Muscle layer of duodenum (tissue), 2 donors: ENCODE results near the gene CRYBA2.

Experiments used
- H3K27ac ChIP-seq: one replicate; pipeline ENCODE4 v1.7.0; 2013; ENCODE audit warnings: mild to moderate bottlenecking, low read length
- H3K27me3 ChIP-seq: one replicate; pipeline ENCODE4 v1.7.0; 2013; ENCODE audit warnings: low read depth, mild to moderate bottlenecking, control low read depth, low read length
- H3K36me3 ChIP-seq, 2 donors: one replicate each; pipeline ENCODE4 v1.7.0; 2013; ENCODE audit warnings: low read length in 2 of 2, control low read depth in 1 of 2, mild to moderate bottlenecking in 1 of 2; ENCODE audit not compliant: insufficient read depth in 2 of 2, control insufficient read depth in 1 of 2
- H3K4me1 ChIP-seq, 2 donors: one replicate each; pipeline ENCODE4 v1.7.0; 2013; ENCODE audit warnings: low read length in 2 of 2, mild to moderate bottlenecking in 2 of 2, control low read depth in 1 of 2, moderate library complexity in 1 of 2; ENCODE audit not compliant: insufficient read depth in 2 of 2, control insufficient read depth in 1 of 2
- H3K4me3 ChIP-seq, 2 donors: one replicate each; pipeline ENCODE4 v1.7.0; 2013; ENCODE audit warnings: low read length in 2 of 2, low read depth in 1 of 2, mild to moderate bottlenecking in 1 of 2
- H3K9me3 ChIP-seq, 2 donors: one replicate each; pipeline ENCODE4 v1.7.0; 2013; ENCODE audit warnings: low read length in 2 of 2, control low read depth in 1 of 2, mild to moderate bottlenecking in 1 of 2; ENCODE audit not compliant: control insufficient read depth in 1 of 2
- donor health status: healthy.

CRYBA2 gene

DNA sequence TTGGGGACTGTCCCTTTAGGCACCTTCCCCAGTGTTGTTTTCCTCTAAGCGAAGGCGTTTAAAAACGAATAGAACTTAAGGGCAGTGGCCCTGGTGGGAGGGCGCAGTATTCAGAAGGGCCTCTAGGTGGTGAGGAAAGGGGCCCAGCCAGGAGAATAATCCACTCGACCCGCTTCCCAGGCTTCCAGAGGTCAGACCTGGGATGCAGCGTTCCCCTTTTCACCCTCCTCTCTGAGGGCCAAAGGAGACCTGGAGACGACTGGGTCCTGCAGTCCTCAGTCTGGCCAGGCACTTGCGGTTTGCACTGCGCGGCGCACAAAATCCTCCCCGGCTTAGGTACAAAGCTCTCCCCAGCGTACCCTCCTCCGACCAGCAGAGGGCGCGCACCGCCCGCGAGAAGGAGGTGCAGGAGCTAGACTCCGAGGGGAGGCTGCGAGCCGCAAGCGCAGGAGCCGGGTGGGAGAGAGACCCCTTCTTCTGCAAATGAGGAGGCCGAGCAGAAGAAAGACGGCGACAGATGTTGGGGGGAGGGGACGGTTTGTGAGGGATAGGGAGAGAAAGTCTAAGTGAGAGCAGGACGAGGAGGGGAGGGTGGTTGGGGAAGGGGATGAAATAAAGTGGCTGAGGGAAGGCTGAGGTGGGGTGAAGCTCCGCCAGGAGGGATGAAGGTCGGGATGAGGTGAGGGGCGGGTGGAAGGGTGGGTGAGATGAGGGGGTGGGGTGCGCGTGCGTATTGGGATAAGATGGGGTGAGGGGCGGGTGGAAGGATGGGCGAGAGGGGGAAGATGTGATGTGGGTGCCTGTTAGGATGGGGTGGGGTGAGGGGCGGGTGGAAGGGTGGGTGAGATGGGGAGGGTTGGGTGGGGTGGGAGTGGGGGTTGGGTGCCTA, 13.1 kb downstream of the CRYBA2 start:
- H3K4me1 ChIP-seq: peaks cover 0 to 44% of the 10 kb centered on the region in 2 donors
- H3K27ac ChIP-seq: no peak overlapping the region
- peak overlapping the region; percentile 26 to 54 for H3K4me3 ChIP-seq
- H3K27me3 ChIP-seq: peaks cover 46% of the 10 kb centered on the region
- no peaks in the 10 kb centered on the region for H3K9me3 ChIP-seq
- no peaks in the 10 kb centered on the region for H3K36me3 ChIP-seq

DNA sequence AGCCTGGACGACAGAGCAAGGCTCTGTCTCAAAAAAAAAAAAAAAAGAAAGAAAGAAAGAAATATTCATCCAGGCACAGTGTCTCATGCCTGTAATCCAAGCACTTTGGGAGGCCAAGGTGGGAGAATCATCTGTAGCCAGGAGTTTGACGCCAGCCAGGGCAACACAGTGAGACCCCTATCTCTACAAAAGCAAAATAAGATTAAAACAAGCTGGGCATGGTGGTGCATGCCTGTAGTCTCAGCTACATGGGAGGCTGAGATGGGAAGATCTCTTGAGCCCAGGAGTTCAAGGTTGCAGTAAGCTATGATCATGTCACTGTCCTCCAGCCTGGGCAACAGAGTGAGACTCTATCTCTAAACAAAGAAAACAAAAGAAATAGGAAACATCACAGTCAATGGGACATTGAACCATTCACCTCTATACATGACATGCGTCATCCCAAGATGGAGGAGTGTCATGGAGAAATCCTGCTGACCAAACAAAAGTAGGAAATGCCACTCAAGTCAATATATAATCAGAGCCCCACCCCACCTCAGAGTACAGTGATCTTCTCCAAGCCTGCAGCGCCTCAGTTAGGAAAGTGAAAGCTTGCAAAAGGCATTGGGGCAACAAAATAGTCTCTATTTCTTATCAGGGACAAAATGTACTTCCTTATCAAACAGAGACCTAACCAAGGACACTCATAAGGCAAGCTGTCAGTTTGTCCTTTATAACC, 18.0 kb downstream of the CRYBA2 start:
- H3K27ac ChIP-seq: no peak overlapping the region
- H3K4me1 ChIP-seq: peaks cover 0 to 7% of the 10 kb centered on the region in 2 donors
- H3K27me3 ChIP-seq: peaks cover 13% of the 10 kb centered on the region
- no peak overlapping the region for H3K4me3 ChIP-seq
- no peaks in the 10 kb centered on the region for H3K9me3 ChIP-seq
- no peaks in the 10 kb centered on the region for H3K36me3 ChIP-seq

DNA sequence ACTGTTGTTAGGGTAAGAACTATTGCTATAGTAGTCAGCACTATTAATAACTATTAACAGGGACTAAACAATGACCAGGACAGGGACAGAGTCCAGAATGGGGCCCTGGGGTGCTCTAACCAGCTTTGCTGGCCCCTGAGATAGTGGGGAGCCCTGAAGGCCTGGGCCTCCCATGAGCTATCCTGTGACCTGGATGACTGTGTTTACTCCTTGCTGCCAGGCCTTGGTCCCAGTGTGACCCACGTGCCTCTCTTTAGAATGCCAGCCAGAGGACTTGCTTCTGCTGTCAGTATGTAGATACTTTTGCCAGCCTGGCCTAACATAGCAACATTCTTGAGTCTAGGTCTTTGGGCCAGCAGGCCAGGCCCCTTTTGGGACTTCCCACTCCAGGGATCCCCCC, 22.3 kb downstream of the CRYBA2 start:
- Histone ChIP-seq H3K27ac (no peak overlapping the region), H3K9me3 (no peaks in the 10 kb centered on the region), H3K36me3 (no peaks in the 10 kb centered on the region), H3K4me1 (no peaks in the 10 kb centered on the region), H3K27me3 (peaks cover 8% of the 10 kb centered on the region), H3K4me3 (no peak overlapping the region)

DNA sequence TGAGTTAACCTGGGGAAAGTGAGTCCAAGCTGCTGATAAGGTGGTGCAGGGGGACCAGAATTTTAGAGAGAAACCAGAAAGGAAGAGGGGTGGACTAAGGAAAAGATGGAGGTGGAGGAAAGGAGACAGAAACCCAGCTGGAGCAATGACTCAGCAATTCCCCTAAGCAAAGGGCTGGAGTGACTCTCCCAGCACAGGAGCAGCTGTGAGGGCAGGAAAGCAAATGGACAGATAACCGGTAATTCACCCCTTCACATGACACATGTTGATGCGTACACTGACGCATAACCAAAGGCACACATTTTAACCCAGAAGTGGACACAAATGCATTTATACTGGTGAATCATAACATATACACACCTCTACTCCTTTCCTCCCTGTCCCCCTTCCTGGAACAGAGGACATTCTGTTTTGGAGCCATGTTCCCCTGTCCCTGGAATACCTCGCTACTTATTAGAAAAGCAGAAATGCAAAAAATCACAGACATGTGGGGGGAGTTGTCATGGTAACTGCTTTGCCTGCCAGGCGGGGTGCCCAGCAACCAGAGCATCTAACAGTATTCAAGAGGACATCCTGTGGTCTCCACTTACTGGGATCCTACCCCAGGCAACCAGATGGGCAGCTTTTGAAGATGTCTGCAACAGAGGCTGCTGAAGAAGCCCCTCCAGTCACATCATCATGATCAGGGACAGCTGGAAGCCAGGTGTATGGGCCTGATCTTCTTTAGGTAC, 29.0 kb downstream of the CRYBA2 start:
- Histone ChIP-seq H3K9me3 (peaks cover 0 to 3% of the 10 kb centered on the region in 2 donors), H3K36me3 (no peaks in the 10 kb centered on the region), H3K4me1 (peaks cover 0 to 31% of the 10 kb centered on the region in 2 donors), H3K27ac (no peak overlapping the region), H3K27me3 (peaks cover 43% of the 10 kb centered on the region), H3K4me3 (no peak overlapping the region)

DNA sequence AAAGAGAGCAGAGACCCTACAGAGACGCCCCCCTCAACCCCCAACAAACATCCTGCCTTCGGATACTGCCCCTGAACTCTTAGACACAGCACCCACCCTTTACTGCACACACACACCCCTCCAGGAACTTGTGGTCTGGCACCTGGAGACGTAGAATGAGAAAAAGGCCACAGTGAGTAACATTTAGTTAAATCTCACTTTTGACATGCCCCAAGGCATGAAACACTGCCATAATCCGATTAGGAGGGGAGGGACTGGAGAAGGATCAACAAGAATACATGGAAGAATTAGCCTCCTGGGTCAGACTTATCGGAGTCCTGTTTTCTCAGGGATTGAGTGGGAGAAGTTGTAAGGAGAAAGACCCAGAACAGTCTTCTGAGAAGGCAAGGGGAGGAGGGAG, 29.6 kb downstream of the CRYBA2 start:
- no peak overlapping the region for H3K4me3 ChIP-seq
- H3K9me3 ChIP-seq: peaks cover 0 to 3% of the 10 kb centered on the region in 2 donors
- peaks cover 49% of the 10 kb centered on the region for H3K27me3 ChIP-seq
- peaks cover 0 to 34% of the 10 kb centered on the region in 2 donors for H3K4me1 ChIP-seq
- H3K27ac ChIP-seq: no peak overlapping the region
- H3K36me3 ChIP-seq: no peaks in the 10 kb centered on the region

DNA sequence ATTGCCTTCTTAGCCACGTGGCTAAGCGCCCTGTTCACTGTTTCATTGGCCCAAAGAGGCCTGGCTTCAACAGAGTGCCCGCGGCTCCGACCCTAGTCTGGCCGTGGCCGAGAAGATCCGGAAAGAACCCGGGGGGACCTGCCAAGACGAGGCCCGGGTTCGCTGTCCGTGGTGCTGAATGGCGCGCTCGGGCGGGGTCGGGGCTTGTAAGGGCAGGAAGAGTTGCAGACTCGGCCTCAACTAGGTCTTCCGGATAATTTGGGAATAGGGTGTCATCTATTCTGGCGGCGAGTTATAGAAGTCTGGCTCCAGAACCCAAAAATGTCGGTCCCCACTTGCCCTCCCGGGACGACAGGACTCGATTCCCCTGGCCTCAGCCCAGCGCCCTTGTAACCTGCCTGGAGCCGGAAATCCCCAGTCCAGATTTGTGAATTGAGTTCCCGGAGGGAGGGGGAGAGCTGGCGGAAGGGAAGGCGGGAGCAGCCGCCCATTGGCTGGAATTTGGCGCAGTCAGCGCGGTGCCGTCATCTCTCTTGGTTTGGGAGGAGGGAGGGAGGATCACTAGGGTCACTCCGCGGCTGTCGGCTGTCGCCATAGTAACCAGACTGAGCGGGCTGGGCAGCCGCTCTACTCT, 30.2 kb downstream of the CRYBA2 start:
- Histone ChIP-seq H3K27ac (no peak overlapping the region), H3K9me3 (peaks cover 0 to 3% of the 10 kb centered on the region in 2 donors), H3K4me3 (no peak overlapping the region), H3K4me1 (peaks cover 0 to 34% of the 10 kb centered on the region in 2 donors), H3K27me3 (peaks cover 53% of the 10 kb centered on the region), H3K36me3 (no peaks in the 10 kb centered on the region)

DNA sequence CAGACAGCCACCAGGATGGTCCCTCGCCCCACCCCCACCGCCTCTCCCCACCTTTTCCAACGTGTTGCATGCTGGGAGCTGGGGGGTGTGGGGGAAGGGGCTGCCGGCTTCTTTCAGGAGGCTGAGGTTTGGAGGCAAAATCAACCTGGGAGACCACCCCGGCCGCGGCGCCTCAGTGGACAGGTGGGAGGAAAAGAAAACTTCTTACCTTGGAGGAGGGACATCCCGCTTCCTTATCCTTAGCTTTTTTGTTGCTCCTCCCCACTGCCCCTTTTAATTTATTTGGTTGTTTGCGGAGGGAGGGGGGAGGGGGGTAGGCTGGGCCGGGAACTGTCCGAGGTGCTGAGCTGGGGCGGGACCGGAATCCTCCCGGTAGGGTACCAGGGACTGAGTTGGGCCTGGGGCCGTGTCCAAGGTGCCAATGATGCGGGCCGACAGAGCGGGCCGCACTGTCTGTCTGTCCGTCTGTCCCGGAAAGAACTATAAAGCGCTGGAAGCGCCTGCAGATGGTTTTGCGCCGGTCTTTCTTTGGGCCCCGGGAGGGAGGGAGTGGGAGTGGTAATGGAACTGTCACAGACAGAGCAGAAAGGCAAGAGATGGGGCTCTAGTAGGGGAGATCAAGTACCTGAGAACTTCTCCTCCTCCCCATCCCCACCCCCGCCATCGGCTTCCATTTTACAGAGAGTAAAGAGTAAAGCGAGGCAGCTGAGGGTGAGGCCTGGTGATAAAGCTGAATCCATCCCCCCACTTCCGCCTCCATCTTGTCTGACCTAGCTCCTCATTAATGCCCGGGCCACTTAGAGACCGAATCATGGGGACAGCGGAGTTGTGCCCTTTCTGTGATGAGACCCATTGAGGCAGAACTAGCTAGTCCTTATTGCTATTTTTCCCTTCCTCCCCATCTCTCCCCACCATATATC, 31.3 kb downstream of the CRYBA2 start:
- Histone ChIP-seq H3K4me3 (no peak overlapping the region), H3K27me3 (peaks cover 53% of the 10 kb centered on the region), H3K36me3 (no peaks in the 10 kb centered on the region), H3K27ac (no peak overlapping the region), H3K4me1 (peaks cover 0 to 34% of the 10 kb centered on the region in 2 donors), H3K9me3 (peaks cover 0 to 3% of the 10 kb centered on the region in 2 donors)

DNA sequence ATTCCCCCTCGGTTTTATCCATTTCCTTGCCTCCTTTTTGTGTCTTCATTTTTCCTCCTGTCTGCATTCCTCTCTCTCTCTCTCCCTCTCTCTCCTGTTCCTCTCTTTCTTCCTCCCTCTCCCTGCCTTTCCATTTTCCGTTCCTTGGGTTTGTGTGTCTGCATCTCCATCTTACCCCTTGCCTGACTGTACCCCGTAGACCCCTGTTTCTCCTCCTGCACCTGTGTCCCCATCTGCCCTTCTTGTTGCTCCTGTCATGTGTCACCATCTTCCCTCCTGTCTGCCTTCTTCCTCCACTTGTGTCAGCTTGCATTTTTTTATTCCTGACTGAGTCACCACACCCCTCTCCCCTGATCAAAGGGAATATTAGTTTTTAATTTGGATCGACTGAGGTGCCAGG, 32.0 kb downstream of the CRYBA2 start:
- Histone ChIP-seq H3K27me3 (peaks cover 53% of the 10 kb centered on the region), H3K27ac (no peak overlapping the region), H3K4me3 (no peak overlapping the region)

DNA sequence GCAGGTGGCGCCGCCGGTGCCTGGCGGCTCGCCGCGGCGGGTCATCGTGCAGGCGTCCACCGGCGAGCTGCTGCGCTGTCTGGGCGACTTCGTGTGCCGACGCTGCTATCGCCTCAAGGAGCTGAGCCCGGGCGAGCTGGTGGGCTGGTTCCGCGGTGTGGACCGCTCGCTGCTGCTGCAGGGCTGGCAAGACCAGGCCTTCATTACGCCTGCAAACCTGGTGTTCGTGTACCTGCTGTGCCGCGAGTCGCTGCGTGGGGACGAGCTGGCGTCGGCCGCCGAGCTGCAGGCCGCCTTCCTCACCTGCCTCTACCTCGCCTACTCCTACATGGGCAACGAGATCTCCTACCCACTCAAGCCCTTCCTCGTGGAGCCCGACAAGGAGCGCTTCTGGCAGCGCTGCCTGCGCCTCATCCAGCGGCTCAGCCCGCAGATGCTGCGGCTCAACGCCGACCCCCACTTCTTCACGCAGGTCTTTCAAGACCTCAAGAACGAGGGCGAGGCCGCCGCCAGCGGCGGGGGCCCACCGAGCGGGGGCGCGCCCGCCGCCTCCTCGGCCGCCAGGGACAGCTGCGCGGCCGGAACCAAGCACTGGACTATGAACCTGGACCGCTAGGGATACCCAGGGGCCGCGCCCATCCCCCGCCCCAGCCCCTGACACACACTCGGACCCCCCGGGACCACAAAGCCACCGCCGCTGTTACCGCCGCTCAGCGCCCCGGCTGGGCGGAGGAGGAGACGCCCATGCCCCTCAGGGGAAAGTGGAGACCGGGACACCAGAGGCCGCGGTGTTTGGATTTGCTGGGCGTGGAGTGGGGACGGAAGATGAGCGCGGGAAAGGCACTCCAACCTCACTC, 32.7 kb downstream of the CRYBA2 start:
- Histone ChIP-seq H3K27me3 (peaks cover 53% of the 10 kb centered on the region), H3K4me3 (no peak overlapping the region), H3K36me3 (no peaks in the 10 kb centered on the region), H3K27ac (no peak overlapping the region), H3K4me1 (peaks cover 0 to 34% of the 10 kb centered on the region in 2 donors), H3K9me3 (peaks cover 0 to 3% of the 10 kb centered on the region in 2 donors)

More for the DNA sequence above, 32.0 kb downstream of the CRYBA2 start:
- no peaks in the 10 kb centered on the region for H3K36me3 ChIP-seq
- H3K9me3 ChIP-seq: peaks cover 0 to 3% of the 10 kb centered on the region in 2 donors
- peaks cover 0 to 34% of the 10 kb centered on the region in 2 donors for H3K4me1 ChIP-seq
